ENCODE results near the gene GPX5.

The GPX5 gene

DNA sequence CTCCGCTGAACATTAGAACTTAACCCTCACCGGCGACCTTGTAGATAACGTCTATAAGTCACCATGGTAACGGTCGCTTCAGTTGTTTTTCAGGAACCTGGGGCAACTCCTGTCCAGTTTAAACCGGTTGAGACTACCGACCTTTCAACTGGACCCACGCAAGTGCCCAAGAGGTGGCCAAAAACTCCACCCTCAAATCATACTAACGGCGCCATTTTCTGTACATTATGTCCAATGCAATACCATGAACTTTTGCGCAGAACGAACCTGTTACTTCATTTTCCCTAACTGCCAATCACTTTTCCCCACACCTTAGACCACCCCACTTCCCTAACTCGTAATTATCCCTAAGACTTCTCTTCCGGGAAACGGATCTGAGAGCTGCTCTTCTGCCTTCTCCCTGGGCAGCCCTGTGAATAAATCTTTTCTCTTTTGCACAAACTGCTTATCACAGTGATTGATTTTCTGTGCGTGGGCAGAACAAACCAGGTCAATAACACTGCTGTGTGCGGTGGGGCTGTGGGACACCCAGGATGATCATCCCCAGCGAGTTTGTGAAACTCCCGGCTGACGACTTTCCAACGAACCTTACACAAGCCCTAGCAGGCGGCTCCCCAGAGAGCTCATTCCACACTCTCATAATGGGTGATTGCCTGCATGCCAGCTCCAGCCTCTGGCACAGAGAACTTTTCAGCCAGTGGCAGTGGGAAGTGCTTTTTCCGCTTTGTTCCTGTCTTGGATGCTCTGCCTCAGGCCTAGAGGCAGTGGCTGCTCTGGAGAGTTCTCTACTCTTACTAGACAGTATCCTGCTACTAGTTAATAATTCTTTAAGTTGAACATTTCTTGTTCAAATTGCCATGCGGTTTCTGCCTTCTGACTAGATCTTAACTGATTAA is 28.6 kb downstream of the GPX5 start:
- in situ Hi-C loops (cut with HindIII; ENCODE audit: low sequenced_read_pairs), result no loop called here

DNA sequence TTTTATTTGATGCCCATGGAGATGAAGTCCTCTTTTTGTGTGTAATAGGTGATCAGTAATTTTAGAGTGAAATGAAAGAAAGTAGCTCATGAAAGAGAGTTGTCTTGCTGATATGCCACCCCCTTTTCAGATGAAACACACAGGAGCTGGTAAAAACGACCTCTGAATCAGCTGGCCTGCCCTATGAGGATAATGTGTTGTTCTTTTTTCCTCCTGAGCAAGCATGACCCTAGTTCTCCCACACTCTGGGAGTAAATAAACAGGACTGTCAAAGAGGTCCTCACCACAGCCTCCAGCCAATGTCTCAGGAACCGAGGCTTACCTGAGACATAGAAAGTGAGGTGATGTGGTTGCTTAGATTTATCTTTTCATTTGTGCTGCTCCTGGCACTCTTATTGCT is 29.5 kb downstream of the GPX5 start:
- in situ Hi-C loops (cut with HindIII; ENCODE audit: low sequenced_read_pairs), result no loop called here

DNA sequence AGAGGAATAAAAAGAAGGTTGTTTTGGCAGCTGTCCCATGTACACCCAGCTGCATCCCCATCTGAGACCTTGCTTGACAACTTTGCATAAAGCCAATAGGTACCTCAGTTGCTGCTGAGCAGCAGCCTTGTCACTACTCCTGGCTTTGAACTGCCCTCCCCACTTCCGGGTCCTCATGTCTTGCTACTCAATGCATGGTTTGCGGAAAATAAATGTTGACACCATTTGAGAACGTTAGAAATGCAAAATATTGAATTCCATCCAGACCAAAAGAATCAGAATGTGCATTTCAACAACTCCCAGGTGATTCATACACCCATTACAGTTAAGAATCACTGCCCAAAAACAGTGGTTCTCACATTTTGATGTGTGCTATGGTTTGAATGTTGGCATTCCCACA is 32.9 kb downstream of the GPX5 start:
- in situ Hi-C loops (cut with HindIII; ENCODE audit: low sequenced_read_pairs), result no loop called here

- in situ Hi-C loops (cut with HindIII; ENCODE audit: low sequenced_read_pairs), result no loop called here
Observed at GRCh38 chr6:28563430-28564095, 37.9 kb downstream of the GPX5 start.

DNA sequence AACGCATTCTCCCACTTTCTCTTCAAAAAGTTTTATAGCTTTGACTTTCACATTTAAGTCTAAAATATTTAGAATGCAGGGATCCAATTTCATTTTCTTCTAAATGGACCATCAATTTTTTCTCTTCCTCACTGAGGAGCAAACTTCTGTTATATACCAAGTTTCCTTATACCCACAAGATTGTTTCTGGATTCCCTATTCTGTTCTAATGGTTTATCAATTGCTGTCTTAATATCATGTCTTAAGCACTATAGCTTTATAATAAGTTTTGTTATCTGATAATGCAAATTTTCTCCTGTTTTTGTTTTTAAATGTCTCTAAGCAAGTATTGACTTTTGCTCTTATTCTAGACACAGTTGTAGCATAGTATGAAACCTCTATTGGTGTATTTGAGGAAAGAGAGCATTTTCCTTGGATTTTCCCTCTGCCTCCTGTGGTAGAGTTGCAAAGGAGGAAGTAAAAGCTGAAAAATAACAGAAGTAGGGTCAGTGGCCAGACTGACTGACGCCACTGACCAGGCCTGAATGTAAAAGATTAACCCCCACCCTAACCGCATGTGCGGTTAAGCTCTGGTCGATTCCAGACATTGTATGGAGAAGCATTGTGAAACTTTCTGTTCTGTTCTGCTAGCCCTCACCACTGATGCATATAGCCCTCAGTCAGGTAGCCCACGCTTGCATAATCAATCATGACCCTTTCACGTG is 40.3 kb downstream of the GPX5 start:
- in situ Hi-C loops (cut with HindIII; ENCODE audit: low sequenced_read_pairs), result no loop called here

DNA sequence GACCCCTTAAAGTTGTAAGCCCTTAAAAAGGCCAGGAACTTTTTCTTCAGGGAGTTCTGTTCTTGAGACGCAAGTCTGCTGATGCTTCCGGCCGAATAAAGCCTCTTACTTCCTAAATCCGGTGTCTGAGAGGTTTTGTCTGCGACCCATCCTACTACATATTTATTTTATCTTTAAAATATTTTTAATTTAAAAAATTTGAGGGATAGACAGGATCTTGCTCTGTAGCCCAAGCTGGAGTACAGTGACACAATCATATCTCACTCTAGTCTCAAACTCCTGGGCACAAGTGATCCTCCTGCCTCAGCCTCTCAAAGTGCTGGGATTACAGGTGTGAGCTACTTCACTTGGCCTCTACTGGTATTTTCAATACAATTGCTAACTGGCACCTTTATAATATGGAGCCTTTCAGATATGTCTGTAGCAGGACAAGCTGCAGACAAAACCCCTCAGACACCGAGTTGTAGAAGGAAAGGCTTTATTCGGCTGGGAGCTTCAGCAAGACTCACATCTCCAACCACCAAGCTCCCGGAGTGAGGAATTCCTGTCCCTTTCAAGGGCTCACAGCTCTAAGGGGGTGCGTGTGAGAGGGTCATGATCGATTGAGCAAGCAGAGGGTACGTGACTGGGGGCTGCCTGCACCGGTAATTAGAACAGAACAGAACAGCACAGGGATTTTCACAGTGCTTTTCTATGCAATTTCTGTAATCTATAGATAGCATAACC is 41.0 kb downstream of the GPX5 start:
- in situ Hi-C loops (cut with HindIII; ENCODE audit: low sequenced_read_pairs), result no loop called here

- in situ Hi-C loops (cut with HindIII; ENCODE audit: low sequenced_read_pairs), result no loop called here
Observed at GRCh38 chr6:28567506-28567905, 41.8 kb downstream of the GPX5 start.

DNA sequence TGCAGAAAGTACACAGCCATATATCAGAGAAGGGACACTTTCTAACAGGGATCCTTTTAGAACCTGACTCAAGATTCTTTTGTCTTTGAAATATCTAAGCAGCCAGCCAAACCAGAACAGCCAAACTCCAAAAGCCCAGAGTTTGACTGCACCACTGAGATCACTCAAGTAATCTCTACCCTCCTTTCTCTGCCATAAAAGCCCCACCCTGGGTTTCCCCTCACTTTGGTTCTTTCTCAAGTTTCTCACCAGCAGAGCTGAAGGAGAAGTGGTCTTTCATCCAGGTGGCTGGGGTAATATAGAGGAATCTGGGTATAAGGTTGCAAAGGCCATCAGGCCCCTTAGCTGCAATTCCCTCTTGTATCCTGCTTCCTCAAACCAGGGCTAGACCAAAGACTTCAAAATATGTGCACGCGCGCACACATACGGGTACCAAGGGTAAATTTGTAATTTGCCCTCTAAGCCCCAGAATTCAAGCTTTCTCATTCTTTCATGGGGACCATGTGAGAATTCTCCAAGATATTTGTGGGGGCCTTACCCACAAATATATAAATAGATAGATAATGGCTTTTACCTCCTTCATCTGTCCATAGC is 42.9 kb downstream of the GPX5 start:
- in situ Hi-C loops (cut with HindIII; ENCODE audit: low sequenced_read_pairs), result no loop called here

- in situ Hi-C loops (cut with HindIII; ENCODE audit: low sequenced_read_pairs), result no loop called here
Observed at GRCh38 chr6:28569748-28570147, 44.1 kb downstream of the GPX5 start.

GRCh38 chr6:28580475-28580874 is 54.8 kb downstream of the GPX5 start:
- in situ Hi-C loops (cut with HindIII; ENCODE audit: low sequenced_read_pairs), result loop anchor here (5.0 kb wide), 1 partner anchor 33 kb away; no protein-coding TSS in a partner anchor

DNA sequence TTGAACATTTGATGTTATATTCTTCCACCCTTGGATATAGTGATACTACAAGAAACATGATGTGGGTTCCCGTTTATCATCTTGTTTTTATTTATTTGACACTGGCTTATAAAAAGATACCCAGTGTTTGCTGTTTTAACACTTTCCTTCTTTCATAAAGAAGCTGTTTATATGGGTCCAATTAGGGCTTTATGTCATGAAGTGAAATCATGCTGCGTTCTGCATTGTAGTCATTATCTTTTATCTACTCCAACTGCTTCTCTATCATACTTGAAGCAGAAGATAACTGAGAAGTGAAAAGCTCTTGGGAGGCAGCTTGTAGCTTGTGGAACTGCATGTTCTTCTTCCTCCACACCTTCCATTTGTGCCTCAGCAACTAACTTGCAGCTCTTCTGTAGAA is 57.8 kb downstream of the GPX5 start:
- in situ Hi-C loops (cut with HindIII; ENCODE audit: low sequenced_read_pairs), result loop anchor here (5.0 kb wide), 1 partner anchor 36 kb away; no protein-coding TSS in a partner anchor
